GM23338 (cell line): Measurements from ENCODE around the gene CEP170B. TPM values are rescaled to one million over a fixed set of nuclear protein-coding genes. Genes with fewer than 3 reads are reported as not detected.

ENCODE experiments used
- ATAC-seq: fragments of 200-7000 bp; cut with Tn5 transposase; 3 replicates; pipeline ENCODE4 v1.9.1; 2020
- DNase-seq: peaks from one replicate; pipeline ENCODE4 v3.0.0-alpha.2; 2015; ENCODE audit warnings: low spot score
- H2AFZ ChIP-seq: fragments of 200-600 bp; sonication (generic); 2 replicates; pipeline ENCODE4 v1.8.0; 2016; ENCODE audit warnings: antibody characterized with exemption, mild to moderate bottlenecking, moderate library complexity
- H3F3A ChIP-seq: fragments of 200-600 bp; sonication (generic); replicated peaks from 2 replicates; pipeline ENCODE4 v1.8.0; 2017; ENCODE audit warnings: antibody characterized with exemption, mixed run types, low read depth
- H3K27ac ChIP-seq: fragments of 200-600 bp; sonication (generic); 2 replicates; pipeline ENCODE4 v1.6.1; 2016; ENCODE audit warnings: low read depth
- H3K27me3 ChIP-seq: fragments of 200-600 bp; sonication (generic); 2 replicates; pipeline ENCODE4 v1.8.0; 2016; ENCODE audit warnings: mild to moderate bottlenecking, mixed run types, moderate library complexity; ENCODE audit not compliant: insufficient read depth
- H3K36me3 ChIP-seq: fragments of 200-600 bp; sonication (generic); 2 replicates; pipeline ENCODE4 v1.8.0; 2016; ENCODE audit warnings: mild to moderate bottlenecking; ENCODE audit not compliant: insufficient read depth
- H3K4me1 ChIP-seq: fragments of 200-600 bp; sonication (generic); 2 replicates; pipeline ENCODE4 v1.8.0; 2016; ENCODE audit warnings: mild to moderate bottlenecking, moderate library complexity; ENCODE audit not compliant: insufficient read depth
- H3K4me2 ChIP-seq: fragments of 200-600 bp; sonication (generic); 2 replicates; pipeline ENCODE4 v1.7.1; 2017; ENCODE audit warnings: mixed run types
- H3K4me3 ChIP-seq: fragments of 200-600 bp; sonication (generic); 2 replicates; pipeline ENCODE4 v1.6.1; 2016; ENCODE audit warnings: mixed run types
- H3K79me2 ChIP-seq: fragments of 200-600 bp; sonication (generic); replicated peaks from 2 replicates; pipeline ENCODE4 v1.8.0; 2017; ENCODE audit warnings: mild to moderate bottlenecking; ENCODE audit not compliant: insufficient read depth
- H3K9me2 ChIP-seq: fragments of 200-600 bp; sonication (generic); 2 replicates; pipeline ENCODE4 v1.8.0; 2017; ENCODE audit not compliant: insufficient read depth
- H4K20me1 ChIP-seq: fragments of 200-600 bp; sonication (generic); replicated peaks from 2 replicates; pipeline ENCODE4 v1.8.0; 2017; ENCODE audit warnings: mild to moderate bottlenecking; ENCODE audit not compliant: insufficient read depth
- H3K27ac Mint-ChIP-seq: 2 replicates; pipeline ENCODE4 v1.8.0; 2020; ENCODE audit warnings: inconsistent platforms, mild to moderate bottlenecking, moderate library complexity, mixed read lengths
- H3K27me3 Mint-ChIP-seq: 3 replicates; pipeline ENCODE4 v1.8.0; 2022; ENCODE audit warnings: low read depth, mild to moderate bottlenecking, moderate library complexity, mixed read lengths, inconsistent platforms; ENCODE audit not compliant: insufficient read depth, poor library complexity
- H3K36me3 Mint-ChIP-seq: 3 replicates; pipeline ENCODE4 v1.8.0; 2021; ENCODE audit warnings: low read depth, mild to moderate bottlenecking, inconsistent platforms, moderate library complexity, mixed read lengths
- H3K4me1 Mint-ChIP-seq: 3 replicates; pipeline ENCODE4 v1.8.0; 2020; ENCODE audit warnings: mild to moderate bottlenecking, inconsistent platforms, mixed read lengths
- H3K4me3 Mint-ChIP-seq: 3 replicates; pipeline ENCODE4 v1.8.0; 2021; ENCODE audit warnings: moderate library complexity, mild to moderate bottlenecking, inconsistent platforms, mixed read lengths
- H3K9me3 Mint-ChIP-seq: 3 replicates; pipeline ENCODE4 v1.8.0; 2020; ENCODE audit warnings: moderate library complexity, mild to moderate bottlenecking, inconsistent platforms, mixed read lengths
- CREB1 ChIP-seq: fragments of 250-450 bp; sonication (Bioruptor Pico); IDR thresholded peaks from 2 replicates; pipeline ENCODE4 v1.5.0; 2020; ENCODE audit warnings: low read depth, mild to moderate bottlenecking, moderate library complexity
- EZH2 ChIP-seq: fragments of 200-600 bp; sonication (generic); IDR thresholded peaks from one replicate; pipeline ENCODE4 v1.8.0; 2017; ENCODE audit warnings: antibody characterized with exemption, mild to moderate bottlenecking, low read depth; ENCODE audit not compliant: unreplicated experiment
- EZH2phosphoT487 ChIP-seq: fragments of 200-600 bp; sonication (generic); IDR thresholded peaks from one replicate; pipeline ENCODE4 v1.8.1; 2018; ENCODE audit warnings: antibody characterized with exemption; ENCODE audit not compliant: unreplicated experiment
- JUNB ChIP-seq: IDR thresholded peaks from one replicate; pipeline ENCODE4 v1.6.1; 2016; ENCODE audit warnings: antibody characterized with exemption; ENCODE audit not compliant: unreplicated experiment
- NANOG ChIP-seq: IDR thresholded peaks from 2 replicates; pipeline ENCODE4 v1.6.1; 2016; ENCODE audit warnings: antibody characterized with exemption, borderline replicate concordance
- POLR2AphosphoS5 ChIP-seq: IDR thresholded peaks from 2 replicates; pipeline ENCODE4 v1.6.1; 2016; ENCODE audit warnings: antibody characterized with exemption, low read depth
- STAT1 ChIP-seq: IDR thresholded peaks from one replicate; pipeline ENCODE4 v1.6.1; 2016; ENCODE audit warnings: antibody characterized with exemption; ENCODE audit not compliant: unreplicated experiment
- ZNF114 ChIP-seq: fragments of 250-450 bp; sonication (Bioruptor Pico); IDR thresholded peaks from 2 replicates; pipeline ENCODE4 v1.5.0; 2020; ENCODE audit warnings: mild to moderate bottlenecking, moderate library complexity
- ZNF331 ChIP-seq: fragments of 250-450 bp; sonication (Bioruptor Pico); IDR thresholded peaks from 2 replicates; pipeline ENCODE4 v1.5.0; 2020; ENCODE audit warnings: low read depth, mild to moderate bottlenecking, moderate library complexity
- polyA plus RNA-seq: library from polyadenylated mRNA; unstranded; fragments of >200 nt; fragmentation: Nextera tagmentation; extraction: Ambion mirVana; gene quantifications from 2 replicates; pipeline ENCODE4 v1.2.1, GENCODE V29; 2016
- total RNA-seq: library from RNA; depleted of rRNA; stranded (reverse); fragments of >200 nt; shearing (Covaris generic); gene quantifications from 2 replicates; pipeline ENCODE4 v1.2.3, GENCODE V29; 2014
- TF ChIP-seq, protein P1 (sequence below), 2 experiments: fragments of 200-600 bp in 1 of 2; sonication (generic) in 1 of 2; conservative IDR thresholded peaks; 2 replicates each; pipeline versions ENCODE4 v1.5.1 to v1.6.1; 2016 to 2017; ENCODE audit warnings: antibody characterized with exemption in 2 of 2, low read depth in 2 of 2, mild to moderate bottlenecking in 2 of 2, moderate library complexity in 1 of 2
- TF ChIP-seq, protein P2 (sequence below): fragments of 250-450 bp; sonication (Bioruptor Pico); IDR thresholded peaks from 2 replicates; pipeline ENCODE4 v1.5.0; 2020; ENCODE audit warnings: mild to moderate bottlenecking, moderate library complexity
- TF ChIP-seq, protein P3 (sequence below): IDR thresholded peaks from 2 replicates; pipeline ENCODE4 v1.6.1; 2016; ENCODE audit warnings: antibody characterized with exemption
- TF ChIP-seq, protein P4 (sequence below): IDR thresholded peaks from one replicate; pipeline ENCODE4 v1.6.1; 2018; ENCODE audit warnings: antibody characterized with exemption; ENCODE audit not compliant: unreplicated experiment

Gene CEP170B
- total and polyA plus RNA-seq, 2 experiments from 2014 or later = 4.6 to 37.1 TPM

DNA sequence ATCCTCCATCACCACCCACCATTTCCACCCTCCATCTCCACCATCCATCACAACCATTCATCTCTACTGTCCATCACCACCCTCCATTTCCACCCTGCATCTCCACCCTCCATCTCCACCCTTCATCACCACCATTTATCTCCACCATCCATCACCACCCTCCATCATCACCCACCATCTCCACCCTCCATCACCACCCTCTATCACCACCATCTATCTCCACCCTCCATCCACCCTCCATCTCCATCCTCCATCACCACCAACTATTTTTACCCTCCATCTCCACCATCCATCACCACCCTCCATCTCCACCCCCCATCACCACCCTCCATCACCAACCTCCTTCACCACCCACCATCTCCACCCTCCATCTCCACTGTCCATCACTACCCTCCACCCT, 4.7 kb upstream of the CEP170B start:
- Histone ChIP-seq H3K4me1 (peaks cover 19% of the 10 kb centered on the region), H3K79me2 (peaks cover 15% of the 10 kb centered on the region)
- no peaks in the 10 kb centered on the region; the same call in 2 of the 3 replicates for H3K9me3 Mint-ChIP-seq

More for the DNA sequence above, 4.7 kb upstream of the CEP170B start:
- no peak overlapping the region for H3K4me3 ChIP-seq
- H4K20me1 ChIP-seq = peaks cover 4% of the 10 kb centered on the region; the same call in 1 of the 2 replicates
- Mint-ChIP-seq H3K4me1 (peaks cover 15% of the 10 kb centered on the region), H3K27me3 (peaks cover 16% of the 10 kb centered on the region), H3K27ac (no peak overlapping the region), H3K4me3 (no peak overlapping the region), H3K36me3 (peaks cover 5% of the 10 kb centered on the region; the same call in 1 of the 3 replicates)
- ATAC-seq (no peak), DNase-seq (no peak)
- no peak overlapping the region for H3K27ac ChIP-seq
- no peak overlapping the region for H3K4me2 ChIP-seq
- H3K36me3 ChIP-seq = no peaks in the 10 kb centered on the region
- peaks cover 6% of the 10 kb centered on the region for H3K9me2 ChIP-seq
- peaks cover 8% of the 10 kb centered on the region; the same call in 1 of the 2 replicates for H3F3A ChIP-seq
- no peak overlapping the region for H2AFZ ChIP-seq
- no peaks in the 10 kb centered on the region for H3K27me3 ChIP-seq
- TF ChIP-seq, protein P1, sequence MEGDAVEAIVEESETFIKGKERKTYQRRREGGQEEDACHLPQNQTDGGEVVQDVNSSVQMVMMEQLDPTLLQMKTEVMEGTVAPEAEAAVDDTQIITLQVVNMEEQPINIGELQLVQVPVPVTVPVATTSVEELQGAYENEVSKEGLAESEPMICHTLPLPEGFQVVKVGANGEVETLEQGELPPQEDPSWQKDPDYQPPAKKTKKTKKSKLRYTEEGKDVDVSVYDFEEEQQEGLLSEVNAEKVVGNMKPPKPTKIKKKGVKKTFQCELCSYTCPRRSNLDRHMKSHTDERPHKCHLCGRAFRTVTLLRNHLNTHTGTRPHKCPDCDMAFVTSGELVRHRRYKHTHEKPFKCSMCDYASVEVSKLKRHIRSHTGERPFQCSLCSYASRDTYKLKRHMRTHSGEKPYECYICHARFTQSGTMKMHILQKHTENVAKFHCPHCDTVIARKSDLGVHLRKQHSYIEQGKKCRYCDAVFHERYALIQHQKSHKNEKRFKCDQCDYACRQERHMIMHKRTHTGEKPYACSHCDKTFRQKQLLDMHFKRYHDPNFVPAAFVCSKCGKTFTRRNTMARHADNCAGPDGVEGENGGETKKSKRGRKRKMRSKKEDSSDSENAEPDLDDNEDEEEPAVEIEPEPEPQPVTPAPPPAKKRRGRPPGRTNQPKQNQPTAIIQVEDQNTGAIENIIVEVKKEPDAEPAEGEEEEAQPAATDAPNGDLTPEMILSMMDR (conservative IDR thresholded peaks at IDR 0.05; ENCODE audit: low read depth in 2 of 2) = no peak
- TF ChIP-seq EZH2phosphoT487 = no peak
- no peak for TF ChIP-seq POLR2AphosphoS5
- no peak for TF ChIP-seq NANOG
- TF ChIP-seq ZNF331 (CRISPR knock-in tag) = no peak
- TF ChIP-seq JUNB = no peak
- TF ChIP-seq, protein P2, sequence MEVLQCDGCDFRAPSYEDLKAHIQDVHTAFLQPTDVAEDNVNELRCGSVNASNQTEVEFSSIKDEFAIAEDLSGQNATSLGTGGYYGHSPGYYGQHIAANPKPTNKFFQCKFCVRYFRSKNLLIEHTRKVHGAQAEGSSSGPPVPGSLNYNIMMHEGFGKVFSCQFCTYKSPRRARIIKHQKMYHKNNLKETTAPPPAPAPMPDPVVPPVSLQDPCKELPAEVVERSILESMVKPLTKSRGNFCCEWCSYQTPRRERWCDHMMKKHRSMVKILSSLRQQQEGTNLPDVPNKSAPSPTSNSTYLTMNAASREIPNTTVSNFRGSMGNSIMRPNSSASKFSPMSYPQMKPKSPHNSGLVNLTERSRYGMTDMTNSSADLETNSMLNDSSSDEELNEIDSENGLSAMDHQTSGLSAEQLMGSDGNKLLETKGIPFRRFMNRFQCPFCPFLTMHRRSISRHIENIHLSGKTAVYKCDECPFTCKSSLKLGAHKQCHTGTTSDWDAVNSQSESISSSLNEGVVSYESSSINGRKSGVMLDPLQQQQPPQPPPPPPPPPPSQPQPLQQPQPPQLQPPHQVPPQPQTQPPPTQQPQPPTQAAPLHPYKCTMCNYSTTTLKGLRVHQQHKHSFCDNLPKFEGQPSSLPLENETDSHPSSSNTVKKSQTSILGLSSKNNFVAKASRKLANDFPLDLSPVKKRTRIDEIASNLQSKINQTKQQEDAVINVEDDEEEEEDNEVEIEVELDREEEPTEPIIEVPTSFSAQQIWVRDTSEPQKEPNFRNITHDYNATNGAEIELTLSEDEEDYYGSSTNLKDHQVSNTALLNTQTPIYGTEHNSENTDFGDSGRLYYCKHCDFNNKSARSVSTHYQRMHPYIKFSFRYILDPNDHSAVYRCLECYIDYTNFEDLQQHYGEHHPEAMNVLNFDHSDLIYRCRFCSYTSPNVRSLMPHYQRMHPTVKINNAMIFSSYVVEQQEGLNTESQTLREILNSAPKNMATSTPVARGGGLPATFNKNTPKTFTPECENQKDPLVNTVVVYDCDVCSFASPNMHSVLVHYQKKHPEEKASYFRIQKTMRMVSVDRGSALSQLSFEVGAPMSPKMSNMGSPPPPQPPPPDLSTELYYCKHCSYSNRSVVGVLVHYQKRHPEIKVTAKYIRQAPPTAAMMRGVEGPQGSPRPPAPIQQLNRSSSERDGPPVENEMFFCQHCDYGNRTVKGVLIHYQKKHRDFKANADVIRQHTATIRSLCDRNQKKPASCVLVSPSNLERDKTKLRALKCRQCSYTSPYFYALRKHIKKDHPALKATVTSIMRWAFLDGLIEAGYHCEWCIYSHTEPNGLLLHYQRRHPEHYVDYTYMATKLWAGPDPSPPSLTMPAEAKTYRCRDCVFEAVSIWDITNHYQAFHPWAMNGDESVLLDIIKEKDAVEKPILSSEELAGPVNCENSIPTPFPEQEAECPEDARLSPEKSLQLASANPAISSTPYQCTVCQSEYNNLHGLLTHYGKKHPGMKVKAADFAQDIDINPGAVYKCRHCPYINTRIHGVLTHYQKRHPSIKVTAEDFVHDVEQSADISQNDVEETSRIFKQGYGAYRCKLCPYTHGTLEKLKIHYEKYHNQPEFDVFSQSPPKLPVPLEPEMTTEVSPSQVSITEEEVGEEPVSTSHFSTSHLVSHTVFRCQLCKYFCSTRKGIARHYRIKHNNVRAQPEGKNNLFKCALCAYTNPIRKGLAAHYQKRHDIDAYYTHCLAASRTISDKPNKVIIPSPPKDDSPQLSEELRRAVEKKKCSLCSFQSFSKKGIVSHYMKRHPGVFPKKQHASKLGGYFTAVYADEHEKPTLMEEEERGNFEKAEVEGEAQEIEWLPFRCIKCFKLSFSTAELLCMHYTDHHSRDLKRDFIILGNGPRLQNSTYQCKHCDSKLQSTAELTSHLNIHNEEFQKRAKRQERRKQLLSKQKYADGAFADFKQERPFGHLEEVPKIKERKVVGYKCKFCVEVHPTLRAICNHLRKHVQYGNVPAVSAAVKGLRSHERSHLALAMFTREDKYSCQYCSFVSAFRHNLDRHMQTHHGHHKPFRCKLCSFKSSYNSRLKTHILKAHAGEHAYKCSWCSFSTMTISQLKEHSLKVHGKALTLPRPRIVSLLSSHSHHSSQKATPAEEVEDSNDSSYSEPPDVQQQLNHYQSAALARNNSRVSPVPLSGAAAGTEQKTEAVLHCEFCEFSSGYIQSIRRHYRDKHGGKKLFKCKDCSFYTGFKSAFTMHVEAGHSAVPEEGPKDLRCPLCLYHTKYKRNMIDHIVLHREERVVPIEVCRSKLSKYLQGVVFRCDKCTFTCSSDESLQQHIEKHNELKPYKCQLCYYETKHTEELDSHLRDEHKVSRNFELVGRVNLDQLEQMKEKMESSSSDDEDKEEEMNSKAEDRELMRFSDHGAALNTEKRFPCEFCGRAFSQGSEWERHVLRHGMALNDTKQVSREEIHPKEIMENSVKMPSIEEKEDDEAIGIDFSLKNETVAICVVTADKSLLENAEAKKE (CRISPR knock-in tag) = no peak
- TF ChIP-seq EZH2 = no peak
- TF ChIP-seq, protein P3, sequence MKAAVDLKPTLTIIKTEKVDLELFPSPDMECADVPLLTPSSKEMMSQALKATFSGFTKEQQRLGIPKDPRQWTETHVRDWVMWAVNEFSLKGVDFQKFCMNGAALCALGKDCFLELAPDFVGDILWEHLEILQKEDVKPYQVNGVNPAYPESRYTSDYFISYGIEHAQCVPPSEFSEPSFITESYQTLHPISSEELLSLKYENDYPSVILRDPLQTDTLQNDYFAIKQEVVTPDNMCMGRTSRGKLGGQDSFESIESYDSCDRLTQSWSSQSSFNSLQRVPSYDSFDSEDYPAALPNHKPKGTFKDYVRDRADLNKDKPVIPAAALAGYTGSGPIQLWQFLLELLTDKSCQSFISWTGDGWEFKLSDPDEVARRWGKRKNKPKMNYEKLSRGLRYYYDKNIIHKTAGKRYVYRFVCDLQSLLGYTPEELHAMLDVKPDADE = no peak
- TF ChIP-seq, protein P4, sequence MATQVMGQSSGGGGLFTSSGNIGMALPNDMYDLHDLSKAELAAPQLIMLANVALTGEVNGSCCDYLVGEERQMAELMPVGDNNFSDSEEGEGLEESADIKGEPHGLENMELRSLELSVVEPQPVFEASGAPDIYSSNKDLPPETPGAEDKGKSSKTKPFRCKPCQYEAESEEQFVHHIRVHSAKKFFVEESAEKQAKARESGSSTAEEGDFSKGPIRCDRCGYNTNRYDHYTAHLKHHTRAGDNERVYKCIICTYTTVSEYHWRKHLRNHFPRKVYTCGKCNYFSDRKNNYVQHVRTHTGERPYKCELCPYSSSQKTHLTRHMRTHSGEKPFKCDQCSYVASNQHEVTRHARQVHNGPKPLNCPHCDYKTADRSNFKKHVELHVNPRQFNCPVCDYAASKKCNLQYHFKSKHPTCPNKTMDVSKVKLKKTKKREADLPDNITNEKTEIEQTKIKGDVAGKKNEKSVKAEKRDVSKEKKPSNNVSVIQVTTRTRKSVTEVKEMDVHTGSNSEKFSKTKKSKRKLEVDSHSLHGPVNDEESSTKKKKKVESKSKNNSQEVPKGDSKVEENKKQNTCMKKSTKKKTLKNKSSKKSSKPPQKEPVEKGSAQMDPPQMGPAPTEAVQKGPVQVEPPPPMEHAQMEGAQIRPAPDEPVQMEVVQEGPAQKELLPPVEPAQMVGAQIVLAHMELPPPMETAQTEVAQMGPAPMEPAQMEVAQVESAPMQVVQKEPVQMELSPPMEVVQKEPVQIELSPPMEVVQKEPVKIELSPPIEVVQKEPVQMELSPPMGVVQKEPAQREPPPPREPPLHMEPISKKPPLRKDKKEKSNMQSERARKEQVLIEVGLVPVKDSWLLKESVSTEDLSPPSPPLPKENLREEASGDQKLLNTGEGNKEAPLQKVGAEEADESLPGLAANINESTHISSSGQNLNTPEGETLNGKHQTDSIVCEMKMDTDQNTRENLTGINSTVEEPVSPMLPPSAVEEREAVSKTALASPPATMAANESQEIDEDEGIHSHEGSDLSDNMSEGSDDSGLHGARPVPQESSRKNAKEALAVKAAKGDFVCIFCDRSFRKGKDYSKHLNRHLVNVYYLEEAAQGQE = no peak
- TF ChIP-seq ZNF114 (CRISPR knock-in tag) = no peak
- TF ChIP-seq STAT1 = no peak
- TF ChIP-seq CREB1 (CRISPR knock-in tag) = no peak
